Upper lobe of right lung (tissue), 1 donor: ENCODE results near the gene CALCOCO1. TPM values are rescaled to one million over a fixed set of nuclear protein-coding genes. Genes with fewer than 3 reads are reported as not detected.

Source experiments
- ATAC-seq: fragments of 200-7000 bp; cut with Tn5 transposase; one replicate; pipeline ENCODE4 v1.9.1; 2020; ENCODE audit warnings: mild to moderate bottlenecking, moderate library complexity
- DNase-seq: peaks from one replicate; pipeline ENCODE4 v3.0.0-alpha.2; 2020
- H3K27ac ChIP-seq: fragments of 200-600 bp; one replicate; pipeline ENCODE4 v1.8.0; 2022
- H3K27me3 ChIP-seq: fragments of 200-600 bp; one replicate; pipeline ENCODE4 v1.8.0; 2022; ENCODE audit warnings: mild to moderate bottlenecking
- H3K36me3 ChIP-seq: fragments of 200-600 bp; one replicate; pipeline ENCODE4 v1.8.0; 2022
- H3K4me1 ChIP-seq: fragments of 200-600 bp; one replicate; pipeline ENCODE4 v1.8.0; 2022
- H3K4me3 ChIP-seq: fragments of 200-600 bp; one replicate; pipeline ENCODE4 v1.8.0; 2022; ENCODE audit warnings: mild to moderate bottlenecking
- H3K9me3 ChIP-seq: fragments of 200-600 bp; one replicate; pipeline ENCODE4 v1.8.0; 2022
- CTCF ChIP-seq: fragments of 200-600 bp; IDR thresholded peaks from one replicate; pipeline ENCODE4 v1.8.0; 2022; ENCODE audit warnings: antibody characterized with exemption
- intact Hi-C: fragments of 100-400 bp; cut with DNase I; formaldehyde crosslinking; loops from one replicate; pipeline ENCODE4 v1.11.0; 2022
- total RNA-seq: library from RNA; stranded (reverse); fragmentation: NEBNext Ultra II Directional; extraction: Animal tissue kit (Norgen Biotek cat#: 25700); gene quantifications from one replicate; pipeline ENCODE4 v1.2.1, GENCODE V29; 2021
- donor health status: DM: no; HTN: yes; CAD: no; lungs with severe emphysema.

The CALCOCO1 gene
- total RNA-seq, 1 donor from 2014 or later, result 191 TPM

- Histone ChIP-seq H3K36me3 (no peaks in the 10 kb centered on the region), H3K4me3 (no peak overlapping the region), H3K4me1 (peaks cover 30% of the 10 kb centered on the region), H3K27ac (no peak overlapping the region), H3K27me3 (peaks cover 28% of the 10 kb centered on the region), H3K9me3 (no peaks in the 10 kb centered on the region)
- no peak for ATAC-seq
- TF ChIP-seq CTCF, result no peak
- DNase-seq, result no peak
- intact Hi-C loops, result no loop called here
Measured at GRCh38 chr12:53755451-53755891, 28.2 kb upstream of the CALCOCO1 start.

GRCh38 chr12:53754633-53755264, 27.5 kb upstream of the CALCOCO1 start:
- Histone ChIP-seq H3K9me3 (no peaks in the 10 kb centered on the region), H3K4me3 (no peak overlapping the region), H3K27me3 (peaks cover 22% of the 10 kb centered on the region), H3K27ac (no peak overlapping the region), H3K36me3 (no peaks in the 10 kb centered on the region), H3K4me1 (peaks cover 30% of the 10 kb centered on the region)
- ATAC-seq, result peak; percentile 21
- intact Hi-C loops, result no loop called here
- TF ChIP-seq CTCF, result no peak
- DNase-seq, result no peak

GRCh38 chr12:53754188-53754585, 26.9 kb upstream of the CALCOCO1 start:
- no peak for DNase-seq
- intact Hi-C loops, result no loop called here
- no peaks in the 10 kb centered on the region for H3K9me3 ChIP-seq
- ATAC-seq, result no peak
- H3K27me3 ChIP-seq, result peaks cover 16% of the 10 kb centered on the region
- no peak for TF ChIP-seq CTCF
- H3K4me1 ChIP-seq, result peaks cover 30% of the 10 kb centered on the region
- no peak overlapping the region for H3K4me3 ChIP-seq
- no peak overlapping the region for H3K27ac ChIP-seq
- H3K36me3 ChIP-seq, result no peaks in the 10 kb centered on the region

GRCh38 chr12:53752621-53753020, 25.4 kb upstream of the CALCOCO1 start:
- Histone ChIP-seq H3K4me3 (no peak overlapping the region), H3K4me1 (peaks cover 30% of the 10 kb centered on the region), H3K9me3 (no peaks in the 10 kb centered on the region), H3K36me3 (no peaks in the 10 kb centered on the region), H3K27ac (no peak overlapping the region), H3K27me3 (peaks cover 19% of the 10 kb centered on the region)
- TF ChIP-seq CTCF, result no peak
- ATAC-seq (no peak), DNase-seq (no peak)
- intact Hi-C loops, result no loop called here

GRCh38 chr12:53752192-53752601, 24.9 kb upstream of the CALCOCO1 start:
- Histone ChIP-seq H3K36me3 (no peaks in the 10 kb centered on the region), H3K4me1 (peaks cover 30% of the 10 kb centered on the region), H3K27ac (no peak overlapping the region), H3K4me3 (peak overlapping the region; percentile 55), H3K9me3 (no peaks in the 10 kb centered on the region), H3K27me3 (peaks cover 23% of the 10 kb centered on the region)
- no peak for TF ChIP-seq CTCF
- DNase-seq (no peak), ATAC-seq (no peak)
- intact Hi-C loops, result no loop called here
